Epithelial cell of proximal tubule (primary cell): ENCODE results near the gene SPINK2. TPM values are rescaled to one million over a fixed set of nuclear protein-coding genes. Genes with fewer than 3 reads are reported as not detected.

ENCODE experiments used
- DNase-seq: peaks from one replicate; pipeline ENCODE4 v3.0.0-alpha.2; 2011; ENCODE audit warnings: low read depth
- H3K4me3 ChIP-seq: 2 replicates; pipeline ENCODE4 v1.5.1; 2011; ENCODE audit warnings: low read depth, mild to moderate bottlenecking, low read length
- CTCF ChIP-seq: conservative IDR thresholded peaks from 2 replicates; pipeline ENCODE4 v1.5.1; 2012; ENCODE audit warnings: low read depth, mild to moderate bottlenecking, low read length
- total RNA-seq: library from RNA; depleted of rRNA; stranded (reverse); fragments of >200 nt; gene quantifications from 2 replicates; pipeline ENCODE4 v1.2.3, GENCODE V29; 2015

Gene SPINK2
- total RNA-seq, 1 donor from 2014 or later, result not detected

DNA sequence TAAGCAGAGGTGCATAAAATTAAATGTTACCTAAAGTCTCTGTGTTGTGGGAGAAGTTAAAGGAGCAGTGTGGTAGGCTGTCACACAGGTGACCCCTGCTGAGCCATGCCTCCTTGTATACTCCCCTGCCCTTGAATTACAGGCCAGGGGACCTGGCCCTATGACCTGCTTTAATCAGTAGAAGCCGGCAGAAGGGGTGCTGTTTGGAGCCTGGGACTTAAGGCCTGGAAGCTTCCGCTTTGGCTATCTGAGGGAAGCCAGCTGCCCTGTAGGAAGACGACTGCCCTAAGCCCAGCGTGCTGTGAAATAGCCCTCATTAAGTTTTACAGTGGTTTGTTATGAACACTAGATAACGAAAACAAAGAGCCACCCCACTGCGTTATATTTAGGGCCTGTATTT lies 34.1 kb downstream of the SPINK2 start:
- H3K4me3 ChIP-seq, result no peak overlapping the region

GRCh38 chr4:56786955-56787354 lies 34.5 kb downstream of the SPINK2 start:
- DNase-seq, result no peak
- no peak overlapping the region for H3K4me3 ChIP-seq
- TF ChIP-seq CTCF, result no peak

More for the DNA sequence above, 34.1 kb downstream of the SPINK2 start:
- DNase-seq, result no peak
- no peak for TF ChIP-seq CTCF

- H3K4me3 ChIP-seq, result no peak overlapping the region
- TF ChIP-seq CTCF, result no peak
- no peak for DNase-seq
Observed at GRCh38 chr4:56783986-56784385, 37.5 kb downstream of the SPINK2 start.

GRCh38 chr4:56782019-56782418 lies 39.5 kb downstream of the SPINK2 start:
- TF ChIP-seq CTCF, result no peak
- DNase-seq, result no peak
- no peak overlapping the region for H3K4me3 ChIP-seq

DNA sequence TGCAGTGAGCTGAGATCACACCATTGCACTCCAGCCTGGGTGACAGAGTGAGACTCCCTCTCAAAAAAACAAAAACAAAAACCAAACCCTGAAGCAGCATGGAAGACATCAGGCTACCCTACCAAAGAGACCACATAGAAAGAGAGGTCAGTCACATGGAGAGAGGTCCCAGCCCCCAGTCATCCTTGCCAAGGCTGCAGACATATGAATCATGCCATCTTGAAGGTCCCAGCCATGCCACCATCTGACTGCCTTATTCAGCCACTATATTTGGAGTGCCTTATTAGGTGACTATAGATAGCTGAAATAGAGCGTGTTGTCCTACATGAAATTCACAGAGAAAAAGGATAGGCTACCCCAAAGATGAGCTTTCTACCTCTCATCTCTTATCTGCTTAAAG lies 48.2 kb downstream of the SPINK2 start:
- TF ChIP-seq CTCF, result no peak
- H3K4me3 ChIP-seq, result no peak overlapping the region
- DNase-seq, result no peak

- no peak overlapping the region for H3K4me3 ChIP-seq
- no peak for TF ChIP-seq CTCF
- no peak for DNase-seq
Observed at GRCh38 chr4:56772134-56772533, 49.4 kb downstream of the SPINK2 start.

DNA sequence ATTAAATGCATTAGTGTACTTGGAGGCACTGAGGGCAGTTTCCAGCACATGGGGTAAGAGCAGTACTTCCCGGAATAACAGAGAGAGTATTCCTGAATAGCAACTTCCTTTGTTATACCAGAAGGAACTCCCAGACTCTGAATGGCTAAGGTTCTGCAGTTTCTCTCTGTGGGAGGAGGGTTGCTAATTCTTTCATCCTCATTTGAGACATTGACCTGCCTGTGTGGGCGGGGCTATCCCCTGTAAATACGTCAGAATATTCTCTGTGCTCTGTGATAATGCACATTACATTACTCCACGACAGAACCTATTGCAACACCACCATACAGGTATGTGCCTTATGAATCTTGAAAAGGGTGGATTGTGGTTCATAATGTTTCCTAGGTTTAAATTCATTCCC lies 52.7 kb downstream of the SPINK2 start:
- no peak for TF ChIP-seq CTCF
- no peak for DNase-seq
- H3K4me3 ChIP-seq, result no peak overlapping the region
